Kidney glomerular epithelial cell (primary cell): ENCODE data around the gene TRIAP1.
"Not testable (repeated sequence)": the region's sequence is repeated elsewhere in the genome, so short reads cannot be mapped to it uniquely, and the experiment has no call there.

Experiments used
- DNase-seq: peaks from one replicate; lab custom pipeline; 2025; lab: John Stamatoyannopoulos, UW

The TRIAP1 gene

DNA sequence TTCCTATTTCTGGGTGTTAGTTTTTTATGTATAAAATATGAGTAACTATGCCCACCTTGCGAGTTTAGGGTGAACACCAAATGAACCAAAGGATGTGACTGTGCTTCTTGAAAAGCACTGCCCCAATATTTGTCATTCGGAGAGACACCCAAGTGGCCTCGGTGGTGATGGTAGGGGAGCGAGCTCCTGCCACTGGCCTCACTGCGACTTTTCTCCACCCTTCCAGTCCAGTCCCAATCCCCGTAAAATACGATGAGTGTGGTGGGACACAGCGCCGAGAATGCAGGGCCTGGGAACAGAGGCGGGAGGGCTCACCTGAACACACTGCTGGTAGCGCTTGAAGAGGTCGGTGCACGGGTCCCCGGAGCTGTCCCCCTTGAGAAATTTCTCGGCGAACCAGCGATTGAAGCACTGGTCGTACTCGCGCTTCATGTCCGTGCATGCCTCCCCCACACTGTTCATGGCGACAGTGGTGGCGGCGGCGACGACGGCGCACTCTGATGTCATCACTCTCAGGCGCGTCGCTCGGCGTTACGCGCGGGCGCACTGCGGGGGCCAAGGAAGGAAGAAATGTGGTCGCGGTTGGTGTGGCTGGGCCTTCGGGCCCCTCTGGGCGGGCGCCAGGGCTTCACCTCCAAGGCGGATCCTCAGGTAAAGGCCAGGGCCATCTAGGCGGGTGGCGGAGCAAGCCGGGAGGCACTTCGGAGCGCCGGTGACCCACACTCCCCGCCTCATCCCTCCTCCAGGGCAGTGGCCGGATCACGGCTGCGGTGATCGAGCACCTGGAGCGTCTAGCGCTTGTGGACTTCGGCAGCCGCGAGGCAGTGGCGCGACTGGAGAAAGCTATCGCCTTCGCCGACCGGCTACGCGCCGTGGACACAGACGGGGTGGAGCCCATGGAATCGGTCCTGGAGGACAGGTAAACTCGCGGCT lies at the start of gene TRIAP1, which contains the start of gene GATC:
Gene TRIAP1 (minus strand): TSS at position 474 of the 933 bp plus-strand sequence. CDS start 12 bp downstream, at position 462.
Gene GATC (plus strand): TSS at position 534 of the 933 bp plus-strand sequence. CDS start 37 bp downstream, at position 571.
- DNase-seq: peak; percentile 46

DNA sequence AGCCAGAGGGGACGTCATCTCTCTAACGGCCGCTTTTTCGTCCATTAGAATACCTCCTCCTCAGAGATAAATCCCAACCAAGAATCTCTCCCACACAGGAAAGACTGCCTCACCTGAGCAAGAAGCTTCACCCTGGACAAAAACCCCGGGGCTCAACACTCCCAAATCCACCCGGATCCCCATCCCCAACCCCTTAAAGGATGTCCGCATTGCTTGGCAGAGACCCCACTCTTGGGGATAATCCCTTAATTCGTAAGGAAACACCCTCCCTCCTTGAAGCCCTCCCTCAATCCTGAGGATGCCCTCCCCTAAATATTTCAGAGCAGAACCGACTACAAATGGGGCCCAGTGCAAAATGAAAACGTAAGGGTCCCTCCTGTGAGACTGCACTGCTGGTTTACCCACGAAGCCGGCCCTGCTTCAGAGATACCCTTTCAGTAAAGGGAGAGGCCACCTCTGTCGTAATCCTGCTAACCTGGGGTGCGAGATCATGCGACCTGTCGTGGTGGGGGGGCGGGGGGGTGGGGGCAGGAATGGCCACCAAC lies 49.1 kb upstream of the TRIAP1 start:
- DNase-seq: no peak

DNA sequence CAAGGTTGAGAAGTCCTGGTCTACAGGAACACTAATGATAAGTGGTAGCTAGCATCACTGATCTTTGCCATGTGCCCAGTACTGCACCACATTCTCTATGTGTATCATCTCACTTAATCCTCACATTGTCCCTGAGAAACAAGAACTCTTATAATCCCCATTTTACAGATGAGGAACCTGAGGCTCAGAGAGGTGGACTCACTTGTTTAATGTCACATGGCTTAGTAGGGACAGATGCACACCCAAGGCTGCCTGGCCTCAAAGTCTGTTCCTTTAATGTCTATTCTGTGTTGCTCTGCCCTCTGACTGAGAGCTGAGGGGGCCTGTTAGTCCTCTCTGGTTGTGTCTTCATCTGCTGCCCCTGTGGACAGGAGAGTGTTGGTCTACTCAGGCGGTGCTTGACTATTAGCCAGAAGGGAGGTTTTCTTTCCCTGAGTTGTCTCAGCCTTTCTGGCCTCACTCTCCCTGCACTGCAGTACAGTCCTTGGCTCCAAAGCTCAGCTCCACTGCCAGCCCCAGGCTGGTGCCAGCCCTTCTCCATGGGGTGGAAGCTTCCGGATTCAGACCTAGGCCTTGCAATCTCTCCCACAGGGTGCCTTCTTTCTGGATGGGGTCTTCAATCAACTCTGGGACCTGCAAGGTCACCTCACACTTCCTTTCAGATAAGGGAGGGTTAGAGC lies 44.8 kb upstream of the TRIAP1 start:
- no peak for DNase-seq

DNA sequence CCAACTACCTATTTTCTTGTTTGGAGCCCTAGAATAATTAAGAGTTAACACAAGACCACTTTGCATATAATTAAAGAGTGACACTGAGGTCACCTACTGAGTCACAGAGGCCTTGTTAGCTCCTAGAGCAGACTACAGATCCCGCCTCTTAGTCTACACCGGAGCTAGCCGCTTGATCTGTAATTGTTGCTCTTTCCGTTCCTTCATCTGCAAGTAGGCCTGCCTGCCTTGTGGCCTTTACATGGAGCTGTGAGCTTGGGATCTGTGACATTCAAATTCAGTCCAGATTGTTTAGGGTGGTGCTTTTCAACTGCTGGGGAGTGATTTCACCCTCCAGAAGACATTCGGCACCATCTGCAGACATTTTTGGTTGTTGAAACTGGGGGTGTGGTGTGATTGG lies 44.1 kb upstream of the TRIAP1 start:
- DNase-seq: no peak

DNA sequence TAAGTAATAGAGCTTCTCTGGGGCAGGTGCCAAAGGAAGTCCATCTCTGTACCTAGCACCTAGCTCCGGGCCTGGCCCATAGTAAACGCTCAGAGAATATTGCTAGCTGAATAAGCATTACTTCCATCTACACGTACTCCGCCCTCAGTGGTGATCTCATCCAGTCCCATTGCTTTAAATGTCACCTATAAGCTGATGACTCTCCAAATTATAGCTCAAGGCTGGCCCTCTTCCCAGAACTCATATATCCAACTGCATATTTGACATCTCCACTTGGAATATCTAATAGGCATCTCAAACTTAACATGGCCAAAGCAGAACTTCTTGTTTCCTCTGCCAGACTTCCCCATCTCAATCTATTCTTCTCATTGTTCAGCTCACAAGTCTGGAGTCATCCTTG lies 42.8 kb upstream of the TRIAP1 start:
- DNase-seq: no peak

DNA sequence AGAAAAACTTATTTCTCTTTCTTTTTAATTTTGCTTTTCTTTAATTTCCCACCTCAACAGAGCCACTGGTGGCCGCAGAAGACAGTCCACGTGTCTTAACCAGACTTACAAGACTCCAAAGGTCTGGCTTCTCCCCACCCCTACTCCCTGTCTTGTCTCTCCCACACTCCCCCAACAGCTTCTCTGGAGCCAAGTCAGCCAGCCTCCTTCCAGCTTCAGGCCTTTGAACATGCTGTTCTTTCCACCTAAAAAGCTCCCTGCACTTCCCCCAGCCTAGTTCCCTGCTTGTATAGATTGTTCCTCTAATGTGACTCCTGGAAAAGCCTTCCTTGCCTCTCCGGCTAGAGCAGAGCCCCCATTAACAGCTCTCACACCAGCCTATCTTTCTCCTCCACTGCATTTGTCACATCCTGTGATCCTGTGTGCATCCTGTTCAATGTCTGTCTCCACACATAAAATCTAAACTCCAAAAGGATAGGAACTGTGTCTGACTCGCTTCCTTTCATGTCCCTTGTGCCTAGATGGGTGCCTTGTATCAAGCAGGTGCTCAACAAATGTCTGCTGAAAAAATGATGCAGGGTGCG lies 42.0 kb upstream of the TRIAP1 start:
- no peak for DNase-seq

DNA sequence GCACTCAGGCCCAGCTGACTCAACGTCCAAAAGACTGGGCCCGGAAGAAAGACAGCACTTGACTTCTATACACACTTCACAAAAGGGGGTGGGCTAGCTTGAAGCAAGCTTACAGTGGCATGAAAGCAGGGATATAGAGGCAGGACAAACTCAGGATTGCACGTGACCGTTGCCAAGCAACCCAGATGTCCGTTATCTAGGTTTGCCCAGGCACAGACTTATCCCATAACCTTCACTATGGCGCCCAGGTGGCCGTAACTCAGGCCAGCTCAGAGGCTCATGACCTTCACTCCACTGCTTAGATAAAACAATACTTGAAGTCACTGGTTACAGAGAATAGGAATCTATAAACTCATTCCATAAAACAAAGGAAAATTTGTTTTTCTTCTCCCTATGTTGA lies 41.4 kb upstream of the TRIAP1 start:
- not testable (repeated sequence) for DNase-seq

DNA sequence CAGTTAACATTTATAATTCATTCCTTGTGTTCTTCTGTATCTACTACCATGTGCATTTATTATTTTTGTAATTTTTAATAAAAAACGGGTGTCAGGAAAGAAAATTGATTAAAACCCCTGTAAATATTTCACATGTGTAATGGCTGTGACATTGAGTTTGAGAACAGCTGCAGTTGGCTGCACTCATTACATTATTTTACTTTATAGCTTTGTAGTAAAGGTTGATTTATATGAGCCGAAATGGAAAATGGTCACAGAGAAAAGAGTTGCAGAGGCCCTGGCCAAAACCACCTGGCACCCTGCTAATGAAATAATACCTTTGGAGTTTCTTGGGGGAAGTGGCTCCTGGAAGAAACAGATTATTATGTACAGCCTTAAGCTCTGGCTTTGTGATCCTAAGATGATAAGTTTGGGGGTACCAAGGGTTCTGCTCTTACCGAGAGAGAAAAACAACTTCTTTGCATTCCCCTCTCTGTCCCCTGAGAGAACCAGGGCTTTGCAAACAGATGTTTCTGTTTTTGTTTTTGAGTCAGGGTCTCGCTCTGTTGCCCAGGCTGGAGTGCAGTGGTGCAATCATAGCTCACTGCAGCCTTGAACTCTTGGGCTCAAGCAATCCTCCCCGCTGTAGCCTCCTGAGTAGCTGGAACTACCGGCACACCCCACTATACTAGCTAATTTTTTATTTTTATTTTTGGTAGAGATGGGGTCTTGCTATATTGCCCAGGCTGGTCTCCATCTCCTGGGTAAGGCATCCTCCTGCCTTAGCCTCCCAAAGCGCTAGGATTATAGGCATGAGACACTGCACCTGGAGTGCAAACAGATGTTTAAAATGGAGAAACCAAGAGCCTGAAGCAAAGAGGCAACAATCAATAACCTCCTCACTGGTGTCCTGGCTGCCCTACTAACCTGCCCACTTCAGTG lies 40.0 kb upstream of the TRIAP1 start:
- no peak for DNase-seq

DNA sequence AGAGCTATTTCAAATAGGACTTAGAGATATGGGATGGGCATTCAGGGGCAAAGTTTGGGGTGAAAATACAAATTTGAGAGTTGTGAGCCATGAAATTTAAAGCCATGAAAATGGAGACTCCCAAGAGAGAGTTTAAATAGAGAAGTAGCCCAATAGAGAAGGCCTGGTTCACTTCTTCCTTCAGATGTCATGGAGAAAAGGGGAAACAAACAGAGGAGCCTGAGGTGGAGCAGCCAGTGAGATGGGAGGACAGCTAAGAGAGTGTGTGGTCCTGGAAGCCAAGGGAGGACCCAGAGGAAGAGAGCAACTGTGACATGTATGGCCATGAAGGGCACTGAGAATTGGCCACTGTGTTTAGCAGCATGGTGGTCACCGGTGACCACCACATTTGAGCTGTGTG lies 37.4 kb upstream of the TRIAP1 start:
- DNase-seq: no peak

DNA sequence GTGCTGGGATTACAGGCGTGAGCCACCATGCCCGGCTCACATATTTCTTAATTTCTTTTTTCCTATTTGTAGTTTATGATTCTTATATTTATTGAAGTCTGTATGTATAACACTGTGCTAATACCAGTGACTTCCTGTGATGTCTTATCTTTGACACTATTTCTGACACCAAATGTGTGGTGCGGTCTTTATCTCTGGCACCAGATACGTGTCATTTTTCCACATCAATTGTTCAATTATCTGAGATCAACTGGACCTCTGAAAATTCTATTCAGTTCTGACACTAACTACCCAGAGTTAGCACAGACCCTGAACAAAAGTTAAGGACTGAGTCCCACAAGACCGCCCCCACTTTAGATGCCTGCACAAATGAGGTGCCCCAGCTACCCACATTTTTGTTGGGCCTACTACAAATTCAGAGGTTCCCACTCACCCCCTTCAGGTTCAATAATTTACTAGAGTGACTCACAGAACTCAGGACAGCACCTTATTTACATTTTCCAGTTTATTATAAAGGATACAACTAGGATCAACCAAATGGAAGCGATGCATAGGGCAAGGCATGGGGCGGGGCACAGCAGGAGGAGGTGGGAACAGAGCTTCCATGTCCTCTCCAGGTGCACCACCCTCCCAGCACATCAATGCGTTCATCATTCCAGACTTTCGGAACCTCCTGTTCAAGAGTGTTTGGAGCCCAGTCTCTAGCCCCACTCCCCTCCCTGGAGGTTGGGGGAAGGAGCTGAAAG lies 35.0 kb upstream of the TRIAP1 start:
- no peak for DNase-seq

DNA sequence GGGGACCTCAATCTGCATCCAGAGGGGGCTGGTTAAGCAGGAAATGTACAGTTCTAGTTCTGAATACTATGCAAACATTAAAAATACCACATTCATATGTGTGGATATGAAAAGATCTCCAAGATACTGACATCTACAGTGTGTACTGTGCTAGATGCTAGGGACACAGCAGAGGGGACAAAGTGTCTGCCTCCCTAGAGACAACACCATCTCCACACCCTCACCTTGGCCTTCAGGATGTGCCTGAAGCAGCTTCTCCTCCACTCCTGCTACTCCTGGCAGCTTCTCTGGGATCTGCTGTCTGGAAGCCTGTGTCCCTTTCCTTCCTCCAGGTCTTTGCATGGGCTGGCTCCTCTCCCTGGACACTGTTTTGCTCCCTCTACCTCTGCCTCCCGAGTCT lies 34.0 kb upstream of the TRIAP1 start:
- no peak for DNase-seq

DNA sequence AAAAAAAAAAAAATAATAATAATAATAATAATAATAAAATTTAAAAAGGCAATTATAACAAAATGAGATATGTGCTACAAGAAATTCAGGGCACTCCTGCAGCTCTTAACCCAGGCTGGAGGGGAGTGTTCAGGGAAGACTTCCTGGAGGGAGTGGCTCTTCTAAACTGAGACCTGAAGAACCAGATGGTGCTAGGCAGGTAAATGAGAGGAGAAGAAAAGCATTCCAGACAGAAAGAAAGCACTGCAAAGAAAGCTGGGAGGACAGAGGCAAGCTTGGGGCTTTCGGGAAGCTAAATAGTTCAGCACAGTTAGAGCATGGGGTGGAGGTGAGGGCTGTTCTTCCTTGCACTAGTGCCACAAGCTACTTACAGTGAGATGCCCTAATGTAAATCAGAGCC lies 33.3 kb upstream of the TRIAP1 start:
- no peak for DNase-seq

DNA sequence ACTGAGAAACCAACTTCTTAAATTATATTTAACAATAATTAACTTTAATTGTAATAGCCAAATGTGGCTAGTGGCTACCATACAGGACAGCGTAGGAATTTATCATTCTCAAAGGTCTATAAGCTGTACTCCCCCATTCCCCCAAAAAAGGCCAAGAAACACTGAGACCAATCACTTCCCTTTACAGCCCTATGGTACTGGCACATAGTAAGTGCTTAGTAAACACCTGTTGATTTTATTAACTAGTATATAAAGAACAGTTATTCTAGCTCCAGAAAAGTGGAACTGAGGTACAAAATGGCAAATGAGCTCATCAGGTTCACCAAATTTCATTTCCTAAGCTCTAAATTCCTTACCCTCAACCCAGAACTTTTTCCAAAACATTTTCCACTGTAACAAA lies 29.5 kb upstream of the TRIAP1 start:
- no peak for DNase-seq

DNA sequence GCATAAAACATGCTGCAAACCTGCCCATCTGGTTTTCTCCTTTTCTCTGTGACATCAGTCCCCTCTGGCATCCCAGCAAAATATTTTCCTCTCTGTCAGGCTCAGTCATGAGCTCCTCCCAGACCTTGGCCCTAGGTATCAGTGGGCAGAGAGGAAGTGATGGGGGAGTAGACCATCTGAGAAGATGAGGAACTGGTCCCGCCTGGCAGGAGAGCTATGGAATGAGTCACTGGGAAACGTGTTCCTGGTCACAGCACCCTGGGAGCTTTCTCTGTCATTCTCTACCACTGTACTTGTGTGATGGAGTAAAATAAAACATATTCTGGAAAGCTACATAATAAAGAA lies 28.4 kb upstream of the TRIAP1 start:
- peak; percentile 97 for DNase-seq

DNA sequence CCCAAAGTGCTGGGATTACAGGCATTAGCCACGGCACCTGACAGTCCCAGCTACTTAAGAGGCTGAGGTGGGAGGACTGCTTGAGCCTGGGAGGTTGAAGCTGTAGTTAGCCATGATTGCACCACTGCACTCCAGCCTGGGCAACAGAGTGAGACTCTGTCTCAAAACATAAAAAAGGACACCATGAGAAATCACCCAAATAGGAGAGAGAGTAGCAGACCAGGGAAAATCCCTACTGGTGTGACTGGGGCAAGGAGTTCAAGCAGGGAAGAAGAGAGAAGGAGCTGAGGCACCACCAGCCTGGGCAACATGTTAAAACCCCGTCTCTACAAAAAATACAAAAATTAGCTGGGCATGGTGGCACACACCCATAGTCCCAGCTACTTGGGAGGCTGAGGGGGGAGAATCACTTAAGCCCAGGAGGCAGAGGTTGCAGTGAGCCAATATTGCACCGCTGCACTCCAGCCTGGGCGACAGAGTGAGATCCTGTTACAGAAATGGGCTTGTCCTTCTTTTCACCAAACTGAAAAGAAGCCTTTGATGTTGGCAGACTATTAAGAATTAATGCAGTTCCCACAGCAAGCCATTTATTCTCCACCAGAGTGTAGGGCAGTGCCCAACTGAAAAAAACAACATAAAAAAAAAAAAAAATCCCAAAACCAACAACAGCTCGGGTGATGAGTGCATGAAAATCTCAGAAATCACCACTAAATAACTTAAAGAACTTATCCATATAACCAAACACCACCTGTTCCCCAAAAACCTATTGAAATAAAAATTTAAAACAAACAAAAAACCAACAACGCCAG lies 27.8 kb upstream of the TRIAP1 start:
- DNase-seq: no peak

DNA sequence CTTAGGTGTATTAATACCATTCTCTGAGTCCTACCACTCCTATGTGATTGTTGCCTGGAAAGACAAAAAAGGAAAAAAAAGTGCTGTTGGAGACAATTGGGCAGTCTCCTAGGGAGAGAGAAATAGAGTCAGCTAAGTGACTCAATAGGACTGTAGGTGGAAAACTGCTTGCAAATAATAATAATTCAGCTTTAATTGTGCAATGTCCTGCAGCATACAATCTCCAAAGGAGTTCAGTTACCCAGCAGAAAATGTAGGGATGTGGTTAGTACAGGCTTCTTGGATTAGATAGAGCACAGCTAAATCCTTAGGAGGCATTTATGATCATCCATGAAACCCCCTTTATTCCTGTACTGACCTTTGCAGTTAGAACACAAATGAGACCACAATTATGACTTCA lies 26.3 kb upstream of the TRIAP1 start:
- no peak for DNase-seq

DNA sequence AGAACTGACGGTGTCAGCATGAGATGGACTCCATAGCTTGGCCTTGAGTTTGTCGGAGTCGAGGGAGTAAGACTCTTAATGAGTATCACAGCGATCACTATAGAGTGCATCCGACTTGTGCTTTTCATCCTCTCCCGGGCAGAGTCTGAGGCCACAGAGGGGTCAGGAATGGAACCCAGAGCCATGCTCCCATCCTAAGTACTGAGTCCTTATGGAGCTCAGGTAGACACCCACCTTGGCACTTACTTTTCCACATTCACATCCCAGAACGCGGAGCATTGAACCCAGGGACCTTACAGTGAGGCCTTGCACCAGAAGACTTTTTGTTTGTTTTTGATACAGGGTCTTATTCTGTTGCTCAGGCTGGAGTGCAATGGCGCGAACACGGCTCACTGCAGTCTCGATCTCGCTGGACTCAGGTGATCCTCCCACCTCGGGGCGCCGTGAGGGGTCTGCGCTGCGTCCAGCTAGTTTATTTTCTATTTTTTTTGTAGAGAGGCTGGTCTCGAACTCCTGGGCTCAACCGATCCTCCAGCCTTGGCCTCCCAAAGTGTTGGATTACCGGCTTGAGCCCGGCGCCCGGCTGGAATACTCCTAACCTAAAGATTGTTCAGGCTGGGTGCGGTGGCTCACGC lies 24.1 kb upstream of the TRIAP1 start:
- no peak for DNase-seq

DNA sequence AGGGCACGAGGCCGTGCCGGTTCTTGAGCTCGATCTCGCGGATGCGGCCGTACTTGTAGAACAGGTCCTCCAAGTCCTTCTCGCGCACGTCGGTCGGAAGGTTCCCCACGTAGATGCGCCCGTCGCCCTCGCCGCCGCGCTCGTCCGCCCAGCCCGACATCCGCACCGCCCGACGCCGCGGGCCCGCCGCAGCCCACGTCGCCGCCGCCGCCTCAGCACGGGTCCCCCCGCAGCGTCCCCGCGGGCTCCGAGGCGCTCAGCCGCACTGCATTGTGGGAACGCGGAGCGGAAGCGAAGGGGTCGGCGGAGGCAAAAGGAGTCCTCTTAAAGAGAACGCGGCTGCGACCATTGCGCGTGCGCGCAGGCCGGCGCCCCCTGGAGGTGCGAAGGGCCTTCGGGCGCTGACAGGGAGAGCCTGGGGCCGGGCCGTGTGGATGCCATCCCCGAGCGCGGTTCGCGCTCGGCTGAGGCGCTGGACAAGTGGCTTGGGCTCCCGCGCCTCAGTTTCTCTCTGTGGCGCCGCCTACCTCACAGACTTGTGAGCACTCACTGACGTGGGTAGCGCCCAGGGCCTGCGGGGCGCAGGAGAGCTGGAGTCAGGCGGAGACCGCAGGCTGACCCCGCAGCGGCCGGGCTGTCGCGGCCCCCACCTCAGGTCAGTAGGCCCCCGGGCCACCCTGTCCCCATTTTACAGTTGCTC lies 23.4 kb upstream of the TRIAP1 start, which contains the start of gene SRSF9:
Gene SRSF9 (minus strand): TSS at position 299 of the 700 bp plus-strand sequence. CDS start 139 bp downstream, at position 160.
- peak; percentile 87 for DNase-seq
